Right atrium auricular region (tissue), 2 donors: ENCODE data around the gene PPIP5K2. TPM values are rescaled to one million over a fixed set of nuclear protein-coding genes. Genes with fewer than 3 reads are reported as not detected.

ENCODE experiments used
- DNase-seq: peaks from one replicate; pipeline ENCODE4 v3.0.0-alpha.2; 2019; ENCODE audit warnings: low spot score
- H3K27ac ChIP-seq, 2 donors: fragments of 200-600 bp; sonication (generic); 1 replicate in 1 of 2; 2 replicates in 1 of 2; pipeline ENCODE4 v1.5.1; 2016 to 2019
- H3K27me3 ChIP-seq, 2 donors: fragments of 200-600 bp; sonication (generic); one replicate each; pipeline versions ENCODE4 v1.5.1 to v1.6.0; 2017 to 2019
- H3K36me3 ChIP-seq: fragments of 200-600 bp; sonication (generic); one replicate; pipeline ENCODE4 v1.5.1; 2016
- H3K4me1 ChIP-seq, 2 donors: fragments of 200-600 bp; sonication (generic); one replicate each; pipeline versions ENCODE4 v1.5.1 to v1.6.0; 2017 to 2019
- H3K4me3 ChIP-seq, 2 donors: fragments of 200-600 bp; sonication (generic); 1 replicate in 1 of 2; 2 replicates in 1 of 2; pipeline ENCODE4 v1.5.1; 2017 to 2019; ENCODE audit warnings: mild to moderate bottlenecking in 1 of 2, moderate library complexity in 1 of 2
- H3K9me3 ChIP-seq, 2 donors: fragments of 200-600 bp; sonication (generic); one replicate each; pipeline ENCODE4 v1.5.1; 2019
- CTCF ChIP-seq, 2 donors: fragments of 200-600 bp; sonication (generic); IDR thresholded peaks; one replicate each; pipeline ENCODE4 v1.5.1; 2019; ENCODE audit warnings: antibody characterized with exemption in 2 of 2
- total RNA-seq, 2 donors: library from RNA; depleted of rRNA; stranded (reverse); fragments of >200 nt; gene quantifications; one replicate each; pipeline ENCODE4 v1.1.0, GENCODE V29; 2016

PPIP5K2 gene
- total RNA-seq, 2 donors from 2014 or later: 17.9 to 37.5 TPM

GRCh38 chr5:103228061-103228460, 108.0 kb downstream of the PPIP5K2 start:
- no peaks in the 10 kb centered on the region for H3K4me1 ChIP-seq
- H3K4me3 ChIP-seq: no peak overlapping the region
- H3K27me3 ChIP-seq: no peaks in the 10 kb centered on the region
- DNase-seq: no peak
- no peaks in the 10 kb centered on the region for H3K36me3 ChIP-seq
- no peak overlapping the region for H3K27ac ChIP-seq
- no peak for TF ChIP-seq CTCF (IDR thresholded peaks at IDR 0.05)
- no peaks in the 10 kb centered on the region for H3K9me3 ChIP-seq

- H3K9me3 ChIP-seq: no peaks in the 10 kb centered on the region
- no peaks in the 10 kb centered on the region for H3K4me1 ChIP-seq
- no peak for DNase-seq
- H3K27me3 ChIP-seq: no peaks in the 10 kb centered on the region
- H3K27ac ChIP-seq: no peak overlapping the region
- no peaks in the 10 kb centered on the region for H3K36me3 ChIP-seq
- no peak for TF ChIP-seq CTCF (IDR thresholded peaks at IDR 0.05)
- no peak overlapping the region for H3K4me3 ChIP-seq
These were observed 108.5 kb downstream of the PPIP5K2 start for GRCh38 chr5:103228588-103228987.

- Histone ChIP-seq H3K27me3 (no peaks in the 10 kb centered on the region), H3K4me1 (no peaks in the 10 kb centered on the region), H3K36me3 (no peaks in the 10 kb centered on the region), H3K4me3 (no peak overlapping the region), H3K9me3 (no peaks in the 10 kb centered on the region), H3K27ac (no peak overlapping the region)
- TF ChIP-seq CTCF (IDR thresholded peaks at IDR 0.05): peak; percentile 63 to 91
- DNase-seq: no peak
These were observed 112.4 kb downstream of the PPIP5K2 start for GRCh38 chr5:103232393-103232999.

DNA sequence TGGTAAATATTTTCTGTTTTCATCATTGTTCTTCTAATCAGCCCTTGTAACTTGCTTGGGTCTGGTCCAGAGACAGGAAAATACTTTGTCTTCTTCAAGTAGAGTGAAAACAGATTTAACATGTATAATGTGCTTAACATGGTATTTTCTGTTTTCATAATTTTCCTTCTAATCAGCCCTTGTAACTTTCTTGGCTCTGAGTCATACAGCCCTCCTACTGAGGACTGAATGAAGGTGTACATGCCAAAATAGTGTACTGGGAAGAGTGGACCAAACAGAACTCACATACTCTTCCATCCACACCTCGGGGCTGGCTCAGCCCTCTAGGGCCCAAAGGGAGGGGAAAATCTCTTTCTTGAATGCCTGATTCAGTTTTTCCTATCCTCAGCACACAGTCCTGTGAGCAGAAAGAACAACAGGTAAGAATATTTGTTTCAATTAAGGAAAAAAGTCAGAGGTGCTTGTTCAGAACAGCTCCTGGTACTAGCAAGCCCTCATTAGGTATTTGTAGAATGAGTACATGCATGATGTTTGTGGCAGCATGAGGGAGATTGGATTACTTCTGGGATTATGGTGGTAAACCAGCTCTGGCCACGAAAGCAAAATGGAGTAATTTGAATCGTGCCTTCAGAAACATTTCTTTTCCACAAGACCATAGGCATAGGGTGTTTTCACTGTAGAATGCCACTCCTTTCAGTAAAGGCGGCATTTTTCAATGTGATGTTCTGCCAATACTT, 114.3 kb downstream of the PPIP5K2 start:
- peaks cover 0 to 7% of the 10 kb centered on the region in 2 donors for H3K9me3 ChIP-seq

DNA sequence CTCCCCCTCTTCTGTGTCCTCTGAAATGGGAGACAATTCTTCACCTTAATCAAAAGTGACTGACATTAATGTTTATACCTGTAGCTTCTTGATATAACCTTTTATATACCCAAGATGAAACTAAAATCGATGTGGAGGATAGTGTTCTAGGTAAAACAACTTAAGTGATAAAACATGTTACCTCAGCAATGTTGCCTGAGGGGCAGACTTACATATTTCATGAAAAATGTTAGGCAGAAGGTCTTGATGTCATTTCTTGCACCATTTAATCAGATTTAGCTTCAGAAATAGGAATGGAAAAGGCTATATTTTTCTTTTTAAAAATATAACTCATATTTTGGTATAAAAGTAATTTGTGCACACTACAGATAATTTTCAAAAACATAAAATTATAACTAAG, 115.8 kb downstream of the PPIP5K2 start:
- no peaks in the 10 kb centered on the region for H3K36me3 ChIP-seq
- no peak overlapping the region for H3K4me3 ChIP-seq
- no peak overlapping the region for H3K27ac ChIP-seq
- DNase-seq: no peak
- no peaks in the 10 kb centered on the region for H3K27me3 ChIP-seq
- no peaks in the 10 kb centered on the region for H3K4me1 ChIP-seq
- H3K9me3 ChIP-seq: peaks cover 0 to 12% of the 10 kb centered on the region in 2 donors
- no peak for TF ChIP-seq CTCF (IDR thresholded peaks at IDR 0.05)

More for the DNA sequence above, 114.3 kb downstream of the PPIP5K2 start:
- Histone ChIP-seq H3K4me1 (no peaks in the 10 kb centered on the region), H3K27ac (no peak overlapping the region), H3K36me3 (no peaks in the 10 kb centered on the region), H3K4me3 (no peak overlapping the region), H3K27me3 (no peaks in the 10 kb centered on the region)
- DNase-seq: no peak
- TF ChIP-seq CTCF (IDR thresholded peaks at IDR 0.05): no peak
